SK-N-SH (cell line): Measurements from ENCODE around the gene CNPY2. TPM values are rescaled to one million over a fixed set of nuclear protein-coding genes. Genes with fewer than 3 reads are reported as not detected.

Source experiments
- CTCF ChIA-PET: fragments of 300-600, 350-600 bp; formaldehyde crosslinking; extraction: SDS; loops from one replicate; lab custom pipeline; 2021; lab: Yijun Ruan, JAX
- POLR2A ChIA-PET: fragments of 350-600 bp; sonication (Branson Sonifier 250); formaldehyde crosslinking; extraction: SDS; loops from one replicate; lab custom pipeline; 2020; ENCODE audit warnings: antibody characterized with exemption, inconsistent platforms; lab: Yijun Ruan, JAX
- DNase-seq: peaks from one replicate; pipeline ENCODE4 v3.0.0; 2012
- H2AFZ ChIP-seq: fragments of 200-600 bp; sonication (generic); 2 replicates; pipeline ENCODE4 v1.8.1; 2016; ENCODE audit warnings: antibody characterized with exemption, mild to moderate bottlenecking, low read depth
- H3F3A ChIP-seq: fragments of 200-600 bp; sonication (generic); replicated peaks from 2 replicates; pipeline ENCODE3; 2016; ENCODE audit warnings: antibody characterized with exemption, mild to moderate bottlenecking; ENCODE audit not compliant: insufficient read depth
- H3K27ac ChIP-seq, 2 experiments: fragments of 200-500 bp in 1 of 2; fragments of 200-600 bp in 1 of 2; sonication (Bioruptor generic) in 1 of 2; sonication (generic), shearing (Covaris generic) in 1 of 2; 2 replicates each; pipeline versions ENCODE4 v1.5.1 to v1.6.1; 2014 to 2016; ENCODE audit warnings: low read depth in 2 of 2, inconsistent platforms in 1 of 2, low read length in 1 of 2, mild to moderate bottlenecking in 1 of 2, mixed read lengths in 1 of 2
- H3K27me3 ChIP-seq: fragments of 200-600 bp; sonication (generic), shearing (Covaris generic); 2 replicates; pipeline ENCODE4 v1.6.1; 2016; ENCODE audit warnings: mixed run types; ENCODE audit not compliant: insufficient read depth
- H3K36me3 ChIP-seq, 2 experiments: fragments of 200-500 bp in 1 of 2; fragments of 200-600 bp in 1 of 2; sonication (Bioruptor generic) in 1 of 2; sonication (generic) in 1 of 2; replicated peaks in 1 of 2; 2 replicates each; pipeline versions ENCODE3 to v1.5.1; 2014 to 2016; ENCODE audit warnings: low read length in 1 of 2, mild to moderate bottlenecking in 1 of 2; ENCODE audit not compliant: insufficient read depth in 2 of 2, control insufficient read depth in 1 of 2
- H3K4me1 ChIP-seq, 2 experiments: fragments of 200-500 bp in 1 of 2; fragments of 200-600 bp in 1 of 2; sonication (Bioruptor generic) in 1 of 2; sonication (generic), shearing (Covaris generic) in 1 of 2; 2 replicates each; pipeline versions ENCODE4 v1.5.1 to v1.6.1; 2014 to 2016; ENCODE audit warnings: low read depth in 1 of 2, low read length in 1 of 2, mixed run types in 1 of 2; ENCODE audit not compliant: insufficient read depth in 2 of 2, control insufficient read depth in 1 of 2
- H3K4me2 ChIP-seq: fragments of 200-600 bp; sonication (generic), shearing (Covaris generic); 2 replicates; pipeline ENCODE4 v1.6.1; 2017; ENCODE audit warnings: mixed run types
- H3K4me3 ChIP-seq, 2 experiments: fragments of 200-500 bp in 1 of 2; fragments of 200-600 bp in 1 of 2; sonication (Bioruptor generic) in 1 of 2; sonication (generic), shearing (Covaris generic) in 1 of 2; 2 replicates each; pipeline versions ENCODE4 v1.5.1 to v1.8.1; 2014 to 2016; ENCODE audit warnings: low read depth in 2 of 2, inconsistent platforms in 1 of 2, low read length in 1 of 2, mild to moderate bottlenecking in 1 of 2, mixed read lengths in 1 of 2, moderate library complexity in 1 of 2
- H3K79me2 ChIP-seq: fragments of 200-600 bp; sonication (generic); 2 replicates; pipeline ENCODE4 v1.8.1; 2017; ENCODE audit warnings: mild to moderate bottlenecking; ENCODE audit not compliant: insufficient read depth
- H3K9ac ChIP-seq: fragments of 200-600 bp; sonication (generic); 2 replicates; pipeline ENCODE4 v1.6.1; 2017; ENCODE audit warnings: mixed run types
- H3K9me2 ChIP-seq: fragments of 200-600 bp; sonication (generic); 2 replicates; pipeline ENCODE4 v1.6.1; 2017; ENCODE audit warnings: mixed run types
- H3K9me3 ChIP-seq: fragments of 200-600 bp; sonication (generic); 2 replicates; pipeline ENCODE4 v1.6.1; 2017; ENCODE audit warnings: mixed run types, mild to moderate bottlenecking, moderate library complexity
- H4K20me1 ChIP-seq: fragments of 200-600 bp; sonication (generic); 2 replicates; pipeline ENCODE4 v1.6.1; 2017; ENCODE audit warnings: mild to moderate bottlenecking, mixed run types; ENCODE audit not compliant: insufficient read depth
- CHD2 ChIP-seq: fragments of 150-350 bp; IDR thresholded peaks from 2 replicates; pipeline ENCODE4 v1.6.1; 2018; ENCODE audit warnings: low read length; ENCODE audit not compliant: partially characterized antibody
- ELF1 ChIP-seq: IDR thresholded peaks from 2 replicates; pipeline ENCODE4 v1.4.0; 2012
- FOSL2 ChIP-seq: IDR thresholded peaks from 2 replicates; pipeline ENCODE4 v1.4.0; 2012; ENCODE audit warnings: low read depth, mild to moderate bottlenecking, moderate library complexity, borderline replicate concordance
- FOXJ3 ChIP-seq: sonication (generic); formaldehyde crosslinking; IDR thresholded peaks from 2 replicates; pipeline ENCODE4 v1.5.1; 2020; ENCODE audit warnings: mild to moderate bottlenecking, missing genetic modification reagents
- JUND ChIP-seq: IDR thresholded peaks from 2 replicates; pipeline ENCODE4 v1.4.0; 2012
- MEF2A ChIP-seq: IDR thresholded peaks from 2 replicates; pipeline ENCODE4 v1.4.0; 2012; ENCODE audit warnings: low read depth, borderline replicate concordance
- MXI1 ChIP-seq: IDR thresholded peaks from 2 replicates; pipeline ENCODE4 v1.6.1; 2012; ENCODE audit warnings: mild to moderate bottlenecking, low read depth, low read length, improper control_type of control experiment
- NFIC ChIP-seq: IDR thresholded peaks from 2 replicates; pipeline ENCODE4 v1.4.0; 2012; ENCODE audit warnings: borderline replicate concordance
- NRF1 ChIP-seq: IDR thresholded peaks from 2 replicates; pipeline ENCODE4 v1.6.1; 2012; ENCODE audit warnings: low read depth, mild to moderate bottlenecking, low read length
- POLR2AphosphoS5 ChIP-seq: IDR thresholded peaks from 2 replicates; pipeline ENCODE4 v1.6.1; 2012; ENCODE audit warnings: low read depth, low read length
- RAD21 ChIP-seq: IDR thresholded peaks from 2 replicates; pipeline ENCODE4 v1.6.1; 2012; ENCODE audit warnings: mild to moderate bottlenecking, low read length
- RFX5 ChIP-seq: IDR thresholded peaks from 2 replicates; pipeline ENCODE4 v1.6.1; 2012; ENCODE audit warnings: mild to moderate bottlenecking, improper control_type of control experiment, low read length
- RXRA ChIP-seq: IDR thresholded peaks from 2 replicates; pipeline ENCODE4 v1.4.0; 2012; ENCODE audit warnings: low read depth, mild to moderate bottlenecking, borderline replicate concordance
- SIN3A ChIP-seq: IDR thresholded peaks from 2 replicates; pipeline ENCODE4 v1.6.1; 2012; ENCODE audit warnings: low read depth, mild to moderate bottlenecking, low read length, moderate library complexity, borderline replicate concordance
- SMC3 ChIP-seq: IDR thresholded peaks from 2 replicates; pipeline ENCODE4 v1.6.1; 2012; ENCODE audit warnings: low read depth, low read length, improper control_type of control experiment
- TAF1 ChIP-seq: IDR thresholded peaks from 2 replicates; pipeline ENCODE4 v1.6.1; 2012; ENCODE audit warnings: low read depth, mild to moderate bottlenecking, low read length, moderate library complexity, borderline replicate concordance
- TEAD4 ChIP-seq: IDR thresholded peaks from 2 replicates; pipeline ENCODE4 v1.4.0; 2012; ENCODE audit warnings: mild to moderate bottlenecking, borderline replicate concordance; ENCODE audit not compliant: insufficient read depth
- YY1 ChIP-seq: IDR thresholded peaks from 2 replicates; pipeline ENCODE4 v1.4.0; 2012; ENCODE audit warnings: low read depth, mild to moderate bottlenecking
- WGBS: methylation state at CpG from one replicate; pipeline ENCODE4 v1.1.6; 2017; ENCODE audit warnings: low lambda C conversion rate; 5-methylcytosine and 5-hydroxymethylcytosine counted together
- polyA plus RNA-seq, 3 experiments: library from polyadenylated mRNA; depleted of rRNA; stranded (reverse); fragments of >200 nt; gene quantifications; 2 replicates each; pipeline ENCODE4 v1.2.3, GENCODE V29; 2012
- TF ChIP-seq, protein P1 (sequence below): IDR thresholded peaks from 2 replicates; pipeline ENCODE4 v1.4.0; 2012; ENCODE audit warnings: low read depth, borderline replicate concordance
- TF ChIP-seq, protein P2 (sequence below): fragments of 200-600 bp; sonication (generic); IDR thresholded peaks from 2 replicates; pipeline ENCODE4 v1.6.1; 2017; ENCODE audit warnings: antibody characterized with exemption, mild to moderate bottlenecking, moderate library complexity

The CNPY2 gene
- polyA plus RNA-seq, 1 of the 3 experiments (the other 2 are of a cell fraction) = 191 TPM

DNA sequence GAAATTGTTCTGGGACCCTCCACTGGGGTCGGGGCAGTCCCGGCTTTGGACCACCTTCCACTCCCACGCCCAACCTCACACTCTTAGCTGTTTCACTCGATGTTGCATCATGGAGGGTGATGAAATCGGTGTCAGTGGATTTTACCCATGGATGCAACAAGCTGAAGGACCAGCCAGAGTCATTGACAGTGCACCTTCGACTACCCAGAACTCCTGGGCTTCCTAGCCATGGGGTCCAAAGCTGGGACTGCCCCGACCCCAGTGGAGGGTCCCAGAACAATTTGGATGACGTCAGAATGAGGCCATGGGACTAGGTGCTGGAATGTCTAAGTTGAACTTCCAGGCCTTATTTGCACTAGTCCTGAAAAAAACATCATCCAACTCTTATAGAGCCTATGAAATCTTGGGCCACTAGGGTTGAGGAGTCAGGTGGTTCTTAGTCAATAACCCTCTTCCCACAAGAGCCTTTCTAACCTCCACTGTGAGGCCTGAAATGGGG is 22.0 kb upstream of the CNPY2 start:
- TF ChIP-seq JUND (no peak), CHD2 (no peak), SMC3 (no peak), NFIC (no peak), POLR2AphosphoS5 (no peak), FOSL2 (no peak), FOXJ3 (no peak), NRF1 (no peak)
- TF ChIP-seq, protein P1, sequence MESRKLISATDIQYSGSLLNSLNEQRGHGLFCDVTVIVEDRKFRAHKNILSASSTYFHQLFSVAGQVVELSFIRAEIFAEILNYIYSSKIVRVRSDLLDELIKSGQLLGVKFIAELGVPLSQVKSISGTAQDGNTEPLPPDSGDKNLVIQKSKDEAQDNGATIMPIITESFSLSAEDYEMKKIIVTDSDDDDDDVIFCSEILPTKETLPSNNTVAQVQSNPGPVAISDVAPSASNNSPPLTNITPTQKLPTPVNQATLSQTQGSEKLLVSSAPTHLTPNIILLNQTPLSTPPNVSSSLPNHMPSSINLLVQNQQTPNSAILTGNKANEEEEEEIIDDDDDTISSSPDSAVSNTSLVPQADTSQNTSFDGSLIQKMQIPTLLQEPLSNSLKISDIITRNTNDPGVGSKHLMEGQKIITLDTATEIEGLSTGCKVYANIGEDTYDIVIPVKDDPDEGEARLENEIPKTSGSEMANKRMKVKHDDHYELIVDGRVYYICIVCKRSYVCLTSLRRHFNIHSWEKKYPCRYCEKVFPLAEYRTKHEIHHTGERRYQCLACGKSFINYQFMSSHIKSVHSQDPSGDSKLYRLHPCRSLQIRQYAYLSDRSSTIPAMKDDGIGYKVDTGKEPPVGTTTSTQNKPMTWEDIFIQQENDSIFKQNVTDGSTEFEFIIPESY = no peak
- TF ChIP-seq, protein P2, sequence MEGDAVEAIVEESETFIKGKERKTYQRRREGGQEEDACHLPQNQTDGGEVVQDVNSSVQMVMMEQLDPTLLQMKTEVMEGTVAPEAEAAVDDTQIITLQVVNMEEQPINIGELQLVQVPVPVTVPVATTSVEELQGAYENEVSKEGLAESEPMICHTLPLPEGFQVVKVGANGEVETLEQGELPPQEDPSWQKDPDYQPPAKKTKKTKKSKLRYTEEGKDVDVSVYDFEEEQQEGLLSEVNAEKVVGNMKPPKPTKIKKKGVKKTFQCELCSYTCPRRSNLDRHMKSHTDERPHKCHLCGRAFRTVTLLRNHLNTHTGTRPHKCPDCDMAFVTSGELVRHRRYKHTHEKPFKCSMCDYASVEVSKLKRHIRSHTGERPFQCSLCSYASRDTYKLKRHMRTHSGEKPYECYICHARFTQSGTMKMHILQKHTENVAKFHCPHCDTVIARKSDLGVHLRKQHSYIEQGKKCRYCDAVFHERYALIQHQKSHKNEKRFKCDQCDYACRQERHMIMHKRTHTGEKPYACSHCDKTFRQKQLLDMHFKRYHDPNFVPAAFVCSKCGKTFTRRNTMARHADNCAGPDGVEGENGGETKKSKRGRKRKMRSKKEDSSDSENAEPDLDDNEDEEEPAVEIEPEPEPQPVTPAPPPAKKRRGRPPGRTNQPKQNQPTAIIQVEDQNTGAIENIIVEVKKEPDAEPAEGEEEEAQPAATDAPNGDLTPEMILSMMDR = no peak
- Histone ChIP-seq H3K79me2 (peaks cover 3% of the 10 kb centered on the region; the same call in 1 of the 2 replicates), H3F3A (peaks cover 15% of the 10 kb centered on the region), H3K36me3 (peaks cover 7 to 9% of the 10 kb centered on the region in 2 experiments), H3K4me1 (peaks cover 2 to 4% of the 10 kb centered on the region in 2 experiments; a peak in 1 of 4 replicates), H3K9me2 (no peaks in the 10 kb centered on the region), H3K9me3 (no peaks in the 10 kb centered on the region), H3K27me3 (no peaks in the 10 kb centered on the region), H3K9ac (no peak overlapping the region), H3K27ac (no peak overlapping the region), H2AFZ (no peak overlapping the region), H3K4me2 (no peak overlapping the region), H3K4me3 (no peak overlapping the region), H4K20me1 (no peaks in the 10 kb centered on the region)
- ChIA-PET CTCF (interaction anchor here (0.7 kb wide), 1 partner anchor 204 kb away, joined by 3 read pairs; no protein-coding TSS in a partner anchor), POLR2A (interaction anchor here (0.6 kb wide), 1 partner anchor 528 kb away, joined by 3 read pairs; no protein-coding TSS in a partner anchor)
- 47% methylated on average over 7 of the region's 8 CpGs for WGBS
- no peak for DNase-seq

- H3K9me3 ChIP-seq = no peaks in the 10 kb centered on the region
- WGBS = 85% methylated on average over 9 of the region's 9 CpGs
- H3K9me2 ChIP-seq = no peaks in the 10 kb centered on the region
- H3K4me3 ChIP-seq = no peak overlapping the region
- H4K20me1 ChIP-seq = no peaks in the 10 kb centered on the region
- no peaks in the 10 kb centered on the region for H3K27me3 ChIP-seq
- H3K36me3 ChIP-seq = peaks cover 0 to 4% of the 10 kb centered on the region in 2 experiments
- H2AFZ ChIP-seq = no peak overlapping the region
- CTCF ChIA-PET = interaction anchor here (0.7 to 1.3 kb wide), 3 partner anchors 9 to 205 kb away, joined by 3 read pairs; no protein-coding TSS in a partner anchor
- H3K9ac ChIP-seq = no peak overlapping the region
- no peak for DNase-seq
- no peak overlapping the region for H3K4me2 ChIP-seq
- POLR2A ChIA-PET = no interaction called here
- peaks cover 10% of the 10 kb centered on the region for H3F3A ChIP-seq
- H3K4me1 ChIP-seq = peaks cover 4 to 8% of the 10 kb centered on the region in 2 experiments; a peak in 1 of 4 replicates
- H3K79me2 ChIP-seq = peaks cover 4% of the 10 kb centered on the region; the same call in 1 of the 2 replicates
- H3K27ac ChIP-seq = no peak overlapping the region
- TF ChIP-seq RAD21 (no peak), MEF2A (no peak), SIN3A (no peak), TEAD4 (no peak), RXRA (no peak), MXI1 (no peak), FOSL2 (no peak), CHD2 (no peak), YY1 (no peak), NFIC (no peak), TAF1 (no peak), RFX5 (no peak), JUND (no peak), SMC3 (no peak), ELF1 (no peak)
- TF ChIP-seq, protein P2 = no peak
These were observed 20.8 kb upstream of the CNPY2 start for GRCh38 chr12:56336361-56337167.
